HCT116 (cell line): Measurements from ENCODE around the gene SDK1. TPM values are rescaled to one million over a fixed set of nuclear protein-coding genes. Genes with fewer than 3 reads are reported as not detected.

Source experiments
- ATAC-seq: fragments of 200-7000 bp; cut with Tn5 transposase; 2 replicates; pipeline ENCODE4 v1.9.1; 2020; ENCODE audit warnings: mild to moderate bottlenecking, moderate library complexity
- BruUV-seq: library from RNA; stranded (reverse); fragments of 400-500 nt; replicated peaks from 2 replicates; lab custom pipeline; 2021; lab: Mats Ljungman, UMichigan
- CTCF ChIA-PET: fragments of 300-600 bp; sonication (Branson Sonifier 250); formaldehyde crosslinking; loops from one replicate; lab custom pipeline; 2021; ENCODE audit warnings: antibody characterized with exemption; lab: Charles Lee
- POLR2A ChIA-PET: fragments of 300-600, 350-600 bp; sonication (Branson Sonifier 250); formaldehyde crosslinking; loops from one replicate; lab custom pipeline; 2021; ENCODE audit warnings: antibody characterized with exemption; lab: Charles Lee
- RAD21 ChIA-PET, 2 experiments: fragments of 300-600 bp; sonication (Branson Sonifier 250); formaldehyde crosslinking; loops; one replicate each; lab custom pipeline; 2023; ENCODE audit warnings: low total read pairs in 2 of 2; ENCODE audit not compliant: uncharacterized antibody in 2 of 2, unreplicated experiment in 2 of 2, low non-redundant PET in 1 of 2; lab: Charles Lee
- DNase-seq: peaks from one replicate; pipeline ENCODE4 v3.0.0-alpha.2; 2010; ENCODE audit warnings: low read depth, low spot score
- H2AFZ ChIP-seq: fragments of 200-600 bp; shearing (Covaris generic), sonication (generic); 2 replicates; pipeline ENCODE4 v1.6.1; 2017; ENCODE audit warnings: low read depth, mixed run types, mixed read lengths, antibody characterized with exemption, low read length; ENCODE audit not compliant: poor library complexity, severe bottlenecking
- H3K27ac ChIP-seq: 2 replicates; pipeline ENCODE4 v1.5.1; 2012; ENCODE audit warnings: low read depth, low read length
- H3K27me3 ChIP-seq: fragments of 200-600 bp; sonication (generic); 2 replicates; pipeline ENCODE4 v1.6.1; 2016; ENCODE audit warnings: mixed run types, low read length, mixed read lengths; ENCODE audit not compliant: insufficient read depth
- H3K36me3 ChIP-seq, 2 experiments: fragments of 200-500 bp in 1 of 2; fragments of 200-600 bp in 1 of 2; sonication (Bioruptor generic) in 1 of 2; sonication (generic) in 1 of 2; 2 replicates each; pipeline versions ENCODE4 v1.5.1 to v1.6.1; 2014 to 2016; ENCODE audit warnings: low read length in 2 of 2, inconsistent platforms in 1 of 2, mixed read lengths in 1 of 2, mixed run types in 1 of 2; ENCODE audit not compliant: insufficient read depth in 2 of 2, control insufficient read depth in 1 of 2
- H3K4me1 ChIP-seq, 2 experiments: fragments of 200-600 bp in 1 of 2; sonication (generic) in 1 of 2; 2 replicates each; pipeline versions ENCODE4 v1.5.1 to v1.6.1; 2012 to 2017; ENCODE audit warnings: low read length in 2 of 2, inconsistent platforms in 1 of 2, mild to moderate bottlenecking in 1 of 2, mixed read lengths in 1 of 2, mixed run types in 1 of 2, moderate library complexity in 1 of 2; ENCODE audit not compliant: insufficient read depth in 2 of 2, control insufficient read depth in 1 of 2
- H3K4me2 ChIP-seq: fragments of 200-600 bp; sonication (generic); 2 replicates; pipeline ENCODE4 v1.6.1; 2017; ENCODE audit warnings: mixed run types, low read length, mixed read lengths
- H3K4me3 ChIP-seq, 2 experiments: fragments of 200-600 bp in 1 of 2; sonication (generic) in 1 of 2; replicated peaks in 1 of 2; 2 replicates each; pipeline ENCODE4 v1.5.1; 2011 to 2016; ENCODE audit warnings: low read length in 2 of 2, control low read depth in 1 of 2, low read depth in 1 of 2, mild to moderate bottlenecking in 1 of 2, mixed read lengths in 1 of 2, mixed run types in 1 of 2
- H3K79me2 ChIP-seq: fragments of 200-600 bp; sonication (generic); 2 replicates; pipeline ENCODE4 v1.6.1; 2017; ENCODE audit warnings: mild to moderate bottlenecking, mixed run types, low read length, moderate library complexity, mixed read lengths; ENCODE audit not compliant: insufficient read depth
- H3K9ac ChIP-seq: fragments of 200-600 bp; sonication (generic); 2 replicates; pipeline ENCODE4 v1.6.1; 2016; ENCODE audit warnings: low read length, mixed read lengths
- H3K9me2 ChIP-seq: fragments of 200-600 bp; sonication (generic), shearing (Covaris generic); 2 replicates; pipeline ENCODE4 v1.6.1; 2017; ENCODE audit warnings: mixed run types, mild to moderate bottlenecking, moderate library complexity; ENCODE audit not compliant: insufficient read depth
- H3K9me3 ChIP-seq, 2 experiments: fragments of 200-500 bp in 1 of 2; fragments of 200-600 bp in 1 of 2; sonication (Bioruptor generic) in 1 of 2; sonication (generic) in 1 of 2; 2 replicates each; pipeline ENCODE4 v1.6.1; 2014 to 2017; ENCODE audit warnings: low read length in 2 of 2, mixed read lengths in 2 of 2, inconsistent platforms in 1 of 2, low read depth in 1 of 2, mild to moderate bottlenecking in 1 of 2, mixed run types in 1 of 2, moderate library complexity in 1 of 2; ENCODE audit not compliant: control insufficient read depth in 1 of 2, insufficient read depth in 1 of 2
- H4K20me1 ChIP-seq: fragments of 200-600 bp; sonication (generic), shearing (Covaris generic); 2 replicates; pipeline ENCODE4 v1.6.1; 2017; ENCODE audit warnings: mixed run types, mild to moderate bottlenecking, moderate library complexity; ENCODE audit not compliant: insufficient read depth
- ATF3 ChIP-seq: IDR thresholded peaks from 2 replicates; pipeline ENCODE4 v1.6.1; 2012
- CBX3 ChIP-seq: IDR thresholded peaks from 2 replicates; pipeline ENCODE4 v1.6.1; 2012; ENCODE audit warnings: low read depth
- CEBPB ChIP-seq: IDR thresholded peaks from 2 replicates; pipeline ENCODE4 v1.6.1; 2012; ENCODE audit warnings: low read depth
- ELF1 ChIP-seq: IDR thresholded peaks from 2 replicates; pipeline ENCODE4 v1.6.1; 2012; ENCODE audit warnings: low read depth, borderline replicate concordance
- FOSL1 ChIP-seq: IDR thresholded peaks from 2 replicates; pipeline ENCODE4 v1.6.1; 2012; ENCODE audit warnings: low read depth
- JUND ChIP-seq: IDR thresholded peaks from 2 replicates; pipeline ENCODE4 v1.6.1; 2012
- POLR2AphosphoS5 ChIP-seq: IDR thresholded peaks from 2 replicates; pipeline ENCODE4 v1.6.1; 2011; ENCODE audit warnings: mild to moderate bottlenecking, low read depth, low read length, moderate library complexity
- SP1 ChIP-seq: IDR thresholded peaks from 2 replicates; pipeline ENCODE4 v1.6.1; 2012; ENCODE audit warnings: low read depth
- SRF ChIP-seq: IDR thresholded peaks from 2 replicates; pipeline ENCODE4 v1.6.1; 2012; ENCODE audit warnings: low read depth
- ZFX ChIP-seq: fragments of 450-650 bp; IDR thresholded peaks from 2 replicates; pipeline ENCODE4 v1.6.1; 2017
- ZNF274 ChIP-seq: fragments of 200-500 bp; sonication (Bioruptor generic); IDR thresholded peaks from 2 replicates; pipeline ENCODE4 v1.6.1; 2014; ENCODE audit warnings: mild to moderate bottlenecking, low read depth, low read length, inconsistent platforms
- intact Hi-C: fragments of 100-400 bp; cut with micrococcal nuclease; formaldehyde crosslinking; loops from 2 replicates; pipeline ENCODE4 v1.10.0; 2022
- total RNA-seq: library from RNA; stranded (reverse); gene quantifications from one replicate; pipeline ENCODE4 v1.2.1, GENCODE V29; 2021; ENCODE audit not compliant: unreplicated experiment

SDK1 gene
- total RNA-seq, 1 experiment from 2014 or later: 0.05 TPM

DNA sequence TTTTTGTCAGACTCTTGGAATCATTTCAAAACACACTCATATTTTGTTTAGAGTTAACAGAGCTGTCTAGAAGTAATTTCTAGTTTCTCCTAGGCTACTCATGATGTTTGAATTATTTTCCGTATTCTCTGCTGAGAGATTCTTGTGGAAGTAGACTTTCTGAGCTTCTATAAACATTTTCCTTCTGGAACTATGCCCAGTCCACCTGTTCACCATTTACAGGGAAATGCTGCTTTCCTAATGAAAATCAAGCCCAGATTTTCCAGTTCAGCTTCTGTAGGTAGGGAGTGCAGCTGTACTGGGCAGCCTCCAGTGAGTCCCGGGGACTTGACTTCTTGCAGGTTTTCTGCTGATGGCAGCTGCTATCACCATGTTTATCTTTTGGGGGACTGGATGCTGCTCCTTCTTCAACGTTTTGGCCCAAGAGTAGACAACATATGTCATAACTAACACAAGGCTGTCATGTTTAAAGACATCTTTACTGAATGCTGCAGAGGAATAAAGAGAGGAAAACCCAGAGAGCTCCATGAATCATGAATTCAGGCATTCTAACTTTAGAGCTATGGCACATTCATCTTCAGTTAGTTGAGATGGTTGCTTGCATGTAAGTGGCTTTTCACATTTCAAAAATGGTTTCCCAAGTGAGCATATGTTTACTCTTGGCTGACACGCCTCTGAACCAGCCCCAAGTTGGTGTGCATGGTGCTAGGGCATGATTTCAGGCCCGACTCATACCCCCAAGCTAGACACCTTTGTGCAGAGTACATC lies 85.6 kb downstream of the SDK1 start (continued):
- TF ChIP-seq CBX3 (no peak), CEBPB (no peak), POLR2AphosphoS5 (no peak), ZNF274 (no peak), ELF1 (no peak), FOSL1 (no peak), ZFX (no peak), SP1 (no peak), SRF (no peak), JUND (no peak)

DNA sequence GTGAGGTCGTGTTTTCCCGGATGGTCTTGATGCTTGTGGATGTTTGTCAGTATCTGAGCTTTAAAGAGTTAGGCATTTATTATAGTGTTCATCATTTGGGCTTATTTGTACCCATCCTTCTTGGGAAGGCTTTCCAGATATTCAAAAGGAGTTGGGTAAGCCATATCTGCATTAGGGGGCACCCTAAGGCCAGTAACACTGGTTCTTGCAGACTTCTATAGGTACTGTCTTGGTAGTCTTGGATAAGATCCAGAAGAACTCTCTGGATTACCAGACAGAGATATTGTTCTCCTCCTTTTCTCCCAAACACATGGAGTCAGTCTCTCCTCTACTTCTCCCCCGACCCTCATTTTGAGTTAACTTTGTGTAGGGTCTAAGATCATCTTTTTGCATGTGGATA lies 92.8 kb downstream of the SDK1 start:
- Histone ChIP-seq H3K9me2 (no peaks in the 10 kb centered on the region), H4K20me1 (no peaks in the 10 kb centered on the region), H3K4me3 (no peak overlapping the region), H3K9ac (no peak overlapping the region), H2AFZ (no peak overlapping the region), H3K4me1 (no peaks in the 10 kb centered on the region), H3K27ac (no peak overlapping the region), H3K36me3 (no peaks in the 10 kb centered on the region), H3K4me2 (no peak overlapping the region), H3K9me3 (no peaks in the 10 kb centered on the region; a peak in 1 of 4 replicates), H3K27me3 (0 out of 2 replicates have a peak, but pooled peaks cover 5% of the 10 kb centered on the region), H3K79me2 (no peaks in the 10 kb centered on the region)
- no peak for ATAC-seq
- ChIA-PET CTCF (no interaction called here), RAD21 (no interaction called here), POLR2A (no interaction called here)
- no peak for TF ChIP-seq ATF3
- no peak for TF ChIP-seq POLR2AphosphoS5
- no peak for TF ChIP-seq SRF
- no peak for TF ChIP-seq JUND
- TF ChIP-seq ELF1: no peak
- no peak for TF ChIP-seq FOSL1
- BruUV-seq: no TSS peak
- intact Hi-C loops: no loop called here
- DNase-seq: no peak
